Keratinocyte (primary cell): ENCODE measurements around the gene TEX38. TPM values are rescaled to one million over a fixed set of nuclear protein-coding genes. Genes with fewer than 3 reads are reported as not detected.
A peak's percentile ranks its signal among the peaks of the same experiment; 100 is the strongest.

ENCODE experiments used
- DNase-seq: peaks from one replicate; pipeline ENCODE4 v3.0.0-alpha.2; 2011; ENCODE audit warnings: low read depth, missing footprints, low spot score
- FAIRE-seq: peaks from 2 replicates; lab custom pipeline; 2011; peaks lifted over from hg19 to GRCh38; lab: Jason Lieb, UNC
- H2AFZ ChIP-seq: 2 replicates; pipeline ENCODE4 v1.6.0; 2012; ENCODE audit warnings: low read length, control low read depth, inconsistent platforms; ENCODE audit not compliant: control insufficient read depth
- H3K27ac ChIP-seq: 2 replicates; pipeline ENCODE4 v1.5.1; 2011; ENCODE audit warnings: low read length; ENCODE audit not compliant: control insufficient read depth, insufficient read depth
- H3K27me3 ChIP-seq: 3 replicates; pipeline ENCODE4 v1.6.0; 2011; ENCODE audit warnings: low read length; ENCODE audit not compliant: control insufficient read depth, insufficient read depth; ENCODE audit errors: extremely low read depth
- H3K36me3 ChIP-seq, 2 experiments: 2 replicates in 1 of 2; 3 replicates in 1 of 2; pipeline ENCODE4 v1.5.1; 2011; ENCODE audit warnings: low read length in 2 of 2, mild to moderate bottlenecking in 1 of 2; ENCODE audit not compliant: control insufficient read depth in 2 of 2, insufficient read depth in 2 of 2; ENCODE audit errors: extremely low read depth in 1 of 2
- H3K4me1 ChIP-seq: 3 replicates; pipeline ENCODE4 v1.5.1; 2011; ENCODE audit warnings: low read length; ENCODE audit not compliant: control insufficient read depth, insufficient read depth; ENCODE audit errors: extremely low read depth
- H3K4me2 ChIP-seq: 3 replicates; pipeline ENCODE4 v1.6.0; 2011; ENCODE audit warnings: low read depth, low read length; ENCODE audit not compliant: control insufficient read depth, insufficient read depth; ENCODE audit errors: extremely low read depth
- H3K4me3 ChIP-seq, 3 experiments: fragments of 200-600 bp in 1 of 3; sonication (generic) in 1 of 3; 2 replicates in 2 of 3; 3 replicates in 1 of 3; pipeline ENCODE4 v1.5.1; 2011 to 2016; ENCODE audit warnings: low read length in 3 of 3, mild to moderate bottlenecking in 3 of 3, control low read depth in 2 of 3, inconsistent platforms in 1 of 3, low read depth in 1 of 3, mixed read lengths in 1 of 3, mixed run types in 1 of 3, moderate library complexity in 1 of 3; ENCODE audit not compliant: control insufficient read depth in 2 of 3, insufficient read depth in 2 of 3; ENCODE audit errors: extremely low read depth in 1 of 3
- H3K79me2 ChIP-seq: 2 replicates; pipeline ENCODE4 v1.6.0; 2012; ENCODE audit warnings: low read length; ENCODE audit not compliant: control insufficient read depth, insufficient read depth
- H3K9ac ChIP-seq: 3 replicates; pipeline ENCODE4 v1.6.0; 2011; ENCODE audit warnings: low read length; ENCODE audit not compliant: control insufficient read depth, insufficient read depth; ENCODE audit errors: extremely low read depth
- H3K9me1 ChIP-seq: 3 replicates; pipeline ENCODE4 v1.6.0; 2011; ENCODE audit warnings: low read length; ENCODE audit not compliant: control insufficient read depth, insufficient read depth; ENCODE audit errors: extremely low read depth
- H3K9me3 ChIP-seq: 2 replicates; pipeline ENCODE4 v1.5.1; 2012; ENCODE audit warnings: low read depth, low read length; ENCODE audit not compliant: control insufficient read depth
- H4K20me1 ChIP-seq: 3 replicates; pipeline ENCODE4 v1.6.0; 2011; ENCODE audit warnings: low read length; ENCODE audit not compliant: control insufficient read depth, insufficient read depth; ENCODE audit errors: extremely low read depth
- CTCF ChIP-seq, 3 experiments: IDR thresholded peaks in 1 of 3; conservative IDR thresholded peaks in 1 of 3; optimal IDR thresholded peaks in 1 of 3; 2 replicates in 2 of 3; 3 replicates in 1 of 3; pipeline versions ENCODE3 to v1.5.1; 2011; ENCODE audit warnings: low read length in 3 of 3, mild to moderate bottlenecking in 3 of 3, moderate library complexity in 2 of 3, control low read depth in 1 of 3, inconsistent platforms in 1 of 3; ENCODE audit not compliant: insufficient read depth in 2 of 3; ENCODE audit errors: extremely low read depth in 1 of 3
- EZH2 ChIP-seq: IDR thresholded peaks from one replicate; pipeline ENCODE4 v1.6.1; 2012; ENCODE audit warnings: inconsistent platforms, mild to moderate bottlenecking, low read length, moderate library complexity
- dilution Hi-C: fragments of 300-500 bp; cut with MboI; formaldehyde crosslinking; loops from one replicate; pipeline ENCODE4 v1.7.0; 2020; ENCODE audit warnings: low sequenced_read_pairs; ENCODE audit not compliant: extremely low pct_ligation_motif_present
- polyA plus RNA-seq, 5 experiments: library from polyadenylated mRNA; depleted of rRNA in 3 of 5; stranded (reverse) in 3 of 5; stranded (forward) in 1 of 5; unstranded in 1 of 5; fragments of >200 nt; gene quantifications; 1 replicate in 1 of 5; 2 replicates in 3 of 5; 3 replicates in 1 of 5; pipeline versions ENCODE4 v1.2.1 to v1.2.3, GENCODE V29; 2011 to 2012; ENCODE audit warnings: missing spikeins in 2 of 5, low read depth in 1 of 5, low replicate concordance in 1 of 5

TEX38 gene
- polyA plus RNA-seq, 1 donor (not counting 4 experiments of a cell fraction or from before 2014, with no cell fraction given), result not detected

GRCh38 chr1:46637444-46638083 lies 34.1 kb upstream of the TEX38 start:
- H3K36me3 ChIP-seq, result peaks cover 0 to 14% of the 10 kb centered on the region in 2 experiments
- H2AFZ ChIP-seq, result no peak overlapping the region
- TF ChIP-seq EZH2 (no peak), CTCF (optimal IDR thresholded peaks at IDR 0.05 in 1 of 3, IDR thresholded peaks at IDR 0.05 in 1 of 3, conservative IDR thresholded peaks at IDR 0.05 in 1 of 3; ENCODE audit: extremely low read depth in 1 of 3, insufficient read depth in 2 of 3, low read length in 3 of 3) (no peak)
- dilution Hi-C loops, result no loop called here
- no peak overlapping the region for H3K4me2 ChIP-seq
- no peaks in the 10 kb centered on the region for H3K27me3 ChIP-seq
- no peak for FAIRE-seq
- no peak overlapping the region for H3K9ac ChIP-seq
- H3K27ac ChIP-seq, result no peak overlapping the region
- H3K4me3 ChIP-seq, result no peak overlapping the region
- H3K9me3 ChIP-seq, result no peaks in the 10 kb centered on the region
- H3K9me1 ChIP-seq, result no peaks in the 10 kb centered on the region
- no peaks in the 10 kb centered on the region for H4K20me1 ChIP-seq
- no peak for DNase-seq
- no peaks in the 10 kb centered on the region for H3K79me2 ChIP-seq
- H3K4me1 ChIP-seq, result peaks cover 9% of the 10 kb centered on the region

GRCh38 chr1:46638921-46639320 lies 32.7 kb upstream of the TEX38 start:
- Histone ChIP-seq H3K36me3 (peaks cover 0 to 12% of the 10 kb centered on the region in 2 experiments), H3K4me3 (no peak overlapping the region), H3K79me2 (no peaks in the 10 kb centered on the region), H3K9me3 (no peaks in the 10 kb centered on the region), H2AFZ (no peak overlapping the region), H3K27ac (no peak overlapping the region), H3K9me1 (no peaks in the 10 kb centered on the region), H4K20me1 (no peaks in the 10 kb centered on the region), H3K9ac (no peak overlapping the region), H3K27me3 (no peaks in the 10 kb centered on the region), H3K4me2 (no peak overlapping the region), H3K4me1 (peaks cover 9% of the 10 kb centered on the region)
- peak; percentile 36 for FAIRE-seq
- no peak for DNase-seq
- no peak for TF ChIP-seq CTCF (optimal IDR thresholded peaks at IDR 0.05 in 1 of 3, IDR thresholded peaks at IDR 0.05 in 1 of 3, conservative IDR thresholded peaks at IDR 0.05 in 1 of 3; ENCODE audit: extremely low read depth in 1 of 3, insufficient read depth in 2 of 3, low read length in 3 of 3)
- TF ChIP-seq EZH2, result no peak
- dilution Hi-C loops, result no loop called here
